GM19467 (cell line): ENCODE data around the gene DIRAS3.
"Not testable (repeated sequence)": the region's sequence is repeated elsewhere in the genome, so short reads cannot be mapped to it uniquely, and the experiment has no call there.

Experiments
- ATAC-seq: cut with Tn5 transposase; IDR thresholded peaks from one replicate; pipeline ENCODE4 v1.9.1; 2021; ENCODE audit warnings: mild to moderate bottlenecking, moderate library complexity; ENCODE audit not compliant: unreplicated experiment

The DIRAS3 gene

GRCh38 chr1:68049941-68050878 lies at the start of gene DIRAS3:
Gene DIRAS3 (minus strand): TSS chr1:68050627. CDS start chr1:68047297, 3,330 bp downstream.
- ATAC-seq, result no peak

GRCh38 chr1:68093737-68094136 lies 43.3 kb upstream of the DIRAS3 start:
- ATAC-seq, result no peak

- ATAC-seq, result no peak
Measured at GRCh38 chr1:68087184-68087583, 36.8 kb upstream of the DIRAS3 start.

- no peak for ATAC-seq
Measured at GRCh38 chr1:68085752-68086151, 35.3 kb upstream of the DIRAS3 start.

GRCh38 chr1:68083686-68084085 lies 33.3 kb upstream of the DIRAS3 start:
- no peak for ATAC-seq

GRCh38 chr1:68081775-68082283 lies 31.4 kb upstream of the DIRAS3 start:
- ATAC-seq, result no peak

DNA sequence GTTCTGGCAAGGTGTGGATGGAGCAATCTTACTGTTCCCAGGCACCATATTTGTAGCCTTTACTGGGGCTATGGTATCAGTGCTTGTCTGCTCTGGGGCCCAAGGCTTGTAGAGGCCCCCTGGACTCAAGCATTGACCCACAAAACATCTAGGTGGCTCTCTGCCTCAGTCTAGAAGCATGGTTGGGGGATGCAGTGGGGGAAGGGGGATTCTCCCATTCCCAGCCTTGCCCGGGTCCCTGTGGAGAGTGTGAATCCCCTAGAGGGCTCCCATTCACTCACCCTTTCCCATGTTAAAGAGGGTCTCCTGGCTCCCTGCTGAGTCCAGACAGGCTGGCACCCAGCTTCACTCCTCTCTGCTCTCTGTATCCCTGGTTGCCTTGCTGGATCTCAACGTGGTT lies 28.2 kb upstream of the DIRAS3 start:
- no peak for ATAC-seq

GRCh38 chr1:68074472-68074871 lies 24.0 kb upstream of the DIRAS3 start:
- no peak for ATAC-seq

GRCh38 chr1:68065766-68066165 lies 15.3 kb upstream of the DIRAS3 start:
- no peak for ATAC-seq

- not testable (repeated sequence) for ATAC-seq
Measured at GRCh38 chr1:68058053-68058452, 7.6 kb upstream of the DIRAS3 start.

DNA sequence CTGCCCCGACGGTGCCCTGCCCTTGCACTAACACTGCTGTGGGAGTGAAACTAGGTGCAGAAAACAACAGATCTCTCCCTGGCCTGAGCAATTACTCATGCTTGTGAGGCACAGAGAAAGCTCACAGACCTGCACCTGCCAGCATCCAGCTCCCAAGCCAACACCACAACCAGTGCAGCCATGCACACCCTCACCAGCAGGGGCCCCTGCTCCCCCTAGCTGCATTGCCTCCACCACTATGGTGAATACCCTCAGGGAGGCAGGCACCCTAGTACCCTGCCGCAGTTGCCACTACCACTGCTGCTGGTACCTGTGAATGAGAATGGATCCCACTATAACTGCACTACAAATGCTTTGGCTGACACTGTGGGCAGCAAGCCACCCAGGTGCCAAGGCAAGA lies 7.1 kb upstream of the DIRAS3 start:
- no peak for ATAC-seq

- no peak for ATAC-seq
Measured at GRCh38 chr1:68057050-68057449, 6.6 kb upstream of the DIRAS3 start.

DNA sequence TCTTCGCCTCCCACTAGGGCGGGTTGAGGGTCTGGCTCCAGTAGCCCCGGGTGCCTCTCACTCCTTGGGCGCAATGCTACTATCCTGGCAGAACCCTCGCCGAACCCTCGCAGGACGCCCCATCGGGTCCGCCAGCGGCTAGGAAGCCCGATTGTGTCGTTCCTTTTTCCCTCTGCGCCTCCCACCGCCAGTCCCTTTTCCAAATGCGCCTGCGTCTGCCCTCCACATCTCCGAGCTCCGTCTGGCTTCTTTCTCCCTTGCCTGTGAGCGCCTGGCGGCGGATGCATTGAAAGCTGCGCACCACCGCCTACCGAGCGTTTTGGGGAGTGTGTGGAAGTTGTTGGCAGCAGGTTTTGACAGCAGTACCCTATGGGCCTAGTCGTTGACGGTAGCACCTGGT lies 1.0 kb upstream of the DIRAS3 start:
- ATAC-seq, result no peak

DNA sequence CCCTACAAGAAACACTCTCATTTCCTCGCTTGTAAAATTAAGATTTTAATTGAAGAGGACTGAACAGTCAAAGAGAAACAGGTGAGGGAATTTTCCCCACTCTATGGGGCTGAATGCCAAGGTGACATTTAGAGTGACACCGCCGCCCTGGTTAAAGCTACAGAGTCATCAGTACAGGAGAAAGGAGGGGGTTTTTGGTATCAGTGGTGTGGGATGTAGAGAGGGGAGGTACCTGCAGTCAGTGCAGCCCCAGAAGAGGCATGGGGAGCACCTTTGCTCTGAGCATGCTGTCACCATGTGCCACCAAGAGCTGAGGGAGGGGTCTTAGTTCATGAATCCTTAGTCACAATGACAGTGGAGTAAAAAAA lies 2.8 kb downstream of the DIRAS3 start:
- no peak for ATAC-seq

DNA sequence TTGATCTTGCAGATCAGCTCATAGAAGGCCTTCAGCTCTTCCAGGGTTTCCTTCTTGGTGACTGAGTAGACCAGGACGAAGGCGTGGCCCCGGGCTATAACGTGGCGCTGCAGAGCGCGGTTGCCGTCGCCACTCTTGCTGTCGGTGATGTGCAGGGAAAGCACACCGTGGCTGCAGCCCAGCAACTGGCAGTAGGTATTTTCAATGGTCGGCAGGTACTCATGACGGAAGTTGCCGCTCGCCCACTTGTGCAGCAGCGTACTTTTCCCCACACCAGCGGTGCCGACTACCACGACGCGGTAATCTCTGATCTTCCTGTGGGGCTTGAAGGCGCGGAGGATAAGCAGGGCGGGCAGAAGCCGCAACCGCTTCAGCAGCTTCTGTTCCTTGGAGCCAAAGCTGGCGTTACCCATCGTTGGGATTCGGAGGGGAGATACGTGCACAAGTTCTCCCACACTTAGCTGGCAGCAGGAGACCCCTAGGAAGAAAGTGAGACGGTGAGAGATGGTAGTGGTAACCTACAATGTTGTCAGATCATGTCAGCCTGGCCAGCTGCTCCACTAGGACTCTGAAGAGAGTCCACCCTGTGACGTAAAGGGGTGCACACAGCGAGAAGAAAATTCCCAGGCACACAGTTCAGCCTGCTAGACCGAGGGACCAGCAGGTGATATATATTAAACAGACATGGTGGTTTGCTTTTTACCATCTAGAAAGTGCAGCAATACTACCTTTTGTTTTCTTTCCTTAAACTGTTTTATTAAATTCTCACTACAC lies 3.4 kb downstream of the DIRAS3 start:
- ATAC-seq, result no peak

DNA sequence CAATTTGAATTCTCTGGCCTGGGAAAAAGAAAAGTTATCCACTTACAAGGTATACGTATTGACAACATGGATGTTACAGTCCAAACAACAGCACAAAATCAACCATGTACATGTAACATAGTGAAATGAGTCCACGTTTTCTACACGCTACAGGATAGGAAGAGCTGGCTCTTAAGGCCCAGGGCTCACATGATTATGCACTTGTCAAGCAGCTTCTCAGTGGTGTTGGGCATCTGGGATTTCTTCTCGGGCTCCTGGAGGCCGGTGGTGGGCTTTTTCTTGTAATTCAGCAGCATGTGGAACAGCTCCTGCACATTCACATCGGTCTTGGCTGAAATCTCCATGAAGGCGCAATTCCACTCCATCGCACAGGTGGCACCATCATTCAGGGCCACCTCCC lies 4.0 kb downstream of the DIRAS3 start:
- no peak for ATAC-seq

DNA sequence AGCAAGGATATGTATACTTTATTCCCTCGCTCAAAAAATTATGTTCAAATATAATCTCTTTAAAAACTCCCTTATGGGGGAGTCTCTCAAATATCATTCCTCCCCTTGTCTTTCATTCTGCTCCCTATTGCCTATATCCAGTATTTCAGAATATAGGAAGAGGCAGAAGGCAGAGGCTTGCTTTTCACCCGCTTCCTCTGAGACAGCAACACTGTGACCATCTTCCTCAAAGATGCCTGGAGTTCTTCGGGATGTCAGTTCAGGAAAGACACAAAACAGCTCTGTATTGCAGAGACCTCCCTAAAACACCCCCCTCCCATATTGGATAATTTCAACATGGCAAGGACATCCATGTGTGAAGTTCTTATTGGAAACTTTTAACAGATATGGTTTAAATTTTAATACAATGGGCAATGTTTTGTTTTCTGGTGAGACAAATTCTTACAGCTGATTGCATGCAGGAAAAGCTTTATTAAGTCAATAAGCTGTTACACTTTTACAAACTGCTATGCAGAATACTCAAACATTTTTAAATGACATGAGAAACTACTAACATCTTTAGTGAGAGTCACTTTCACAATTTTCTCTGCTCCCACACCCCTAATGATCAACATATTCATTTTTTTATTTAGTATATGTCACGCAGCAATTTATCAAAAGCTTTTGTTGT lies 4.8 kb downstream of the DIRAS3 start:
- no peak for ATAC-seq

DNA sequence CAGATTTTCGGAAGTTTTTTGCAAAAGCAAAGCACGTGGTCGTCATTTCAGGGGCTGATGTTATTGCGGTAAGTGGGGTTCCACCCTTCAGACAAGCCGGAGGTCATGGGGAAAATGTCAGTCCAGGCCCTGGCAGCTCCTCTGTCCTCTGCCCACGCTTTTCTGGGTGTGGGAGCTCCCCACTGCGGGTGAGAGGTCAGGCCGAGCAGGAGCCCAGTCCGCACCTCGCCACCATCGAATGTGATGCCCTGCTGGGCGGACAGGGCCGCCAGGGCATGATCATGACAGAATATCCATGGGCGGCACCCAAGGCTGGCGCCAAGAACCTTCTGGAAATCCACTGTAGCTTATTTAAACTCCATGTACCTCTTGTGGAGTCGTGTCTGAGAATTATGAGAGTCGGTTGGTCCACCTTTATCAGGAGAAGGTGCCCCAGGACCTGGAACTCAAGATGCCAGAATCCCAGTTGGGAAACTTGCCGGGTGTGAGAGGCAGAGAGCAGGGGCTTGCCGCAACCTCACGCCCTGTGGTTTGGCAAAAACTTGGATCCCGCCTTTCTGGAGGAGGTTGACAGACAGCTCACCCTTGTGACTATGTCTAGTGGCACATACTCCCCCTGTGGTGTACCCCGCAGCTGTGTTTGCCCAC lies 6.9 kb downstream of the DIRAS3 start:
- ATAC-seq, result no peak

GRCh38 chr1:68036946-68037345 lies 13.5 kb downstream of the DIRAS3 start:
- ATAC-seq, result no peak

DNA sequence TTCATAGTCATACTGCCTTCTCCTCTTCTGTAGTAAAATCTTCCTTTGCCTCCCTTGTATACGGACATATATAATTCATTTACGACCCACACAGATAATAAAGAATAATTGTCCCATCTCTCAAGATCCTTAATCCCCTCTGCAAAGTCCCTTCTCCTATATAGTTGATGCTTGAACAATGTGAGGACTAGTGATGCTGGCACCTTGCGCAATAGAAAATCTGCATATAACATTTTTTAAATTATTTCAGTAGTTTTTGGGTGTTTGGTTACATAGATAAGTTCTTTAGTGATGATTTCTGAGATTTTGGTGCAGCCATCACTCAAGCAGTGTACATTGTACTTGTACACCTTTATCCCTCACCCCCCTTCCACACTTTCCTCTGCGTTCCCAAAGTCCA lies 21.0 kb downstream of the DIRAS3 start:
- ATAC-seq, result no peak

DNA sequence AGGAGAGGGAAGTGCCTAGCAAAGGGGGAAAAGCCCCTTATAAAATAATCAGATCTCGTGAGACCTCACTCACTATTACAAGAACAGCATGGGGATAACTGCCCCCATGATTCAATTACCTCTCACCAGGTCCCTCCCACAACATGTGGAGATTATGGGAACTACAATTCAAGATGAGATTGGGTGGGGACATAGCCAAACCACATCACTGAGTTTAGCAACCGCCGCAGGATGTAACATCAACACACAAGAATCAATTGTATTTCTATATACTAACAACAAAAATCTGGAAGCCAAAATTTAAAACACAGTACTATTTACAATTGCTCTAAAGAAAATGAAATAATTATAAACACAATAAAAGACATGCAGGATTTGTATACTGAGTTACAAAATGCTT lies 21.9 kb downstream of the DIRAS3 start:
- no peak for ATAC-seq
